ENCODE results near the gene GGT5.
A peak's percentile ranks its signal among the peaks of the same experiment; 100 is the strongest.
"Not testable (repeated sequence)": the region's sequence is repeated elsewhere in the genome, so short reads cannot be mapped to it uniquely, and the experiment has no call there.

The GGT5 gene

GRCh38 chr22:24284747-24285203, 39.9 kb upstream of the GGT5 start:
- Histone ChIP-seq H3K36me3 (ENCODE audit: control insufficient read depth in 5 of 5, insufficient read depth in 5 of 5, low read length in 5 of 5) (no peaks in the 10 kb centered on the region), H3K27ac (ENCODE audit: low read depth, low read length) (no peak overlapping the region), H3K4me1 (ENCODE audit: control insufficient read depth in 5 of 5, insufficient read depth in 5 of 5, low read length in 5 of 5) (peaks cover 3 to 40% (median 27%) of the 10 kb centered on the region in 5 donors), H3K27me3 (ENCODE audit: control insufficient read depth in 5 of 5, insufficient read depth in 4 of 5, low read length in 5 of 5) (no peaks in the 10 kb centered on the region), H3K9ac (ENCODE audit: low read length in 5 of 5) (peak overlapping the region in 1 of 5 donors; percentile 31), H3K9me3 (ENCODE audit: control insufficient read depth in 5 of 5, low read length in 5 of 5) (no peaks in the 10 kb centered on the region), H3K4me3 (ENCODE audit: low read depth in 1 of 5, low read length in 5 of 5) (no peak overlapping the region)

- peaks cover 0 to 19% (median 16%) of the 10 kb centered on the region in 5 donors for H3K4me1 ChIP-seq (ENCODE audit: control insufficient read depth in 5 of 5, insufficient read depth in 5 of 5, low read length in 5 of 5)
These were observed 37.5 kb upstream of the GGT5 start for GRCh38 chr22:24282401-24282800.

GRCh38 chr22:24280363-24280762, 35.5 kb upstream of the GGT5 start:
- H3K27ac ChIP-seq (ENCODE audit: low read depth, low read length); H3K9me3 ChIP-seq (ENCODE audit: control insufficient read depth in 5 of 5, low read length in 5 of 5); H3K4me3 ChIP-seq (ENCODE audit: low read depth in 1 of 5, low read length in 5 of 5); H3K4me1 ChIP-seq (ENCODE audit: control insufficient read depth in 5 of 5, insufficient read depth in 5 of 5, low read length in 5 of 5); H3K27me3 ChIP-seq (ENCODE audit: control insufficient read depth in 5 of 5, insufficient read depth in 4 of 5, low read length in 5 of 5); H3K9ac ChIP-seq (ENCODE audit: low read length in 5 of 5); H3K36me3 ChIP-seq (ENCODE audit: control insufficient read depth in 5 of 5, insufficient read depth in 5 of 5, low read length in 5 of 5): not testable (repeated sequence)

More at GRCh38 chr22:24282401-24282800, 37.5 kb upstream of the GGT5 start:
- H3K4me3 ChIP-seq (ENCODE audit: low read depth in 1 of 5, low read length in 5 of 5): no peak overlapping the region
- no peaks in the 10 kb centered on the region for H3K36me3 ChIP-seq (ENCODE audit: control insufficient read depth in 5 of 5, insufficient read depth in 5 of 5, low read length in 5 of 5)
- no peaks in the 10 kb centered on the region for H3K9me3 ChIP-seq (ENCODE audit: control insufficient read depth in 5 of 5, low read length in 5 of 5)
- H3K27ac ChIP-seq (ENCODE audit: low read depth, low read length): no peak overlapping the region
- no peaks in the 10 kb centered on the region for H3K27me3 ChIP-seq (ENCODE audit: control insufficient read depth in 5 of 5, insufficient read depth in 4 of 5, low read length in 5 of 5)
- H3K9ac ChIP-seq (ENCODE audit: low read length in 5 of 5): no peak overlapping the region

DNA sequence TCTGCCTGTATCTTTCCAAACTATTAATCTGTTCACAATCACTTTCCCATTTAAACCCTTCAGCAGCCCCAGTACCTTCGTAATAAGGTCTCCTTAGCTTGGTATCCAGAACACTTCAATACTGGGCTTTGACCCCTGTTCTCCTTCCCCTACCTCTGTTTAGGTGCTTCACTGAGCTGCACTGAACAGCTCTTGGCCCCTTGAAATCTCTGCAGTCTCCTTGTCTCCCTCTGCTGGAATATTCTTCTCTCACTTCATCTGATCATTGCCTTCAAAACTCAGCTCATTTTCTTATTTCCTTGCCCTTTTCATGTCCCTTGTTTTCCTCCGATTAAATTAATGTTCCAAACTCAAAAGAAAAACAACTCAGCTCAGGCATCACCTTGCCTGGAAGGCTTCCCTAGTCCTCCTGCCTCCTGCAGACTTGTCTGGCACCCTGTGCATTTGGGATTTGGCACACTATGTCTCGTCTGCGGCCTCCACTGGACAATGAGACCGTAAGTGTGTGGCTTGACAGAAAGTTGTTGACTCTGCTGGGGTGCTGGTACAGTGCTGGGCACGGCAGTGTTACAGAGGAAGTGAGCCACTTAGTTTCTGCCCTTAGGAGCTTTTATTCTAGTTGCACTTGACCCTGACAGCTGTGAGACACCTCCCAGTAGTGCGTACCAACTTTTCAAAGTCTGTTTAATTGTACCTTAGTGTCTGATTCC, 30.0 kb upstream of the GGT5 start:
- Histone ChIP-seq H3K9ac (ENCODE audit: low read length in 5 of 5) (peak overlapping the region in 1 of 5 donors; percentile 25), H3K4me1 (ENCODE audit: control insufficient read depth in 5 of 5, insufficient read depth in 5 of 5, low read length in 5 of 5) (peaks cover 0 to 35% (median 24%) of the 10 kb centered on the region in 5 donors), H3K27ac (ENCODE audit: low read depth, low read length) (peak overlapping the region; percentile 37)
- not testable (repeated sequence) for H3K4me3 ChIP-seq (ENCODE audit: low read depth in 1 of 5, low read length in 5 of 5); H3K9me3 ChIP-seq (ENCODE audit: control insufficient read depth in 5 of 5, low read length in 5 of 5); H3K27me3 ChIP-seq (ENCODE audit: control insufficient read depth in 5 of 5, insufficient read depth in 4 of 5, low read length in 5 of 5); H3K36me3 ChIP-seq (ENCODE audit: control insufficient read depth in 5 of 5, insufficient read depth in 5 of 5, low read length in 5 of 5)

DNA sequence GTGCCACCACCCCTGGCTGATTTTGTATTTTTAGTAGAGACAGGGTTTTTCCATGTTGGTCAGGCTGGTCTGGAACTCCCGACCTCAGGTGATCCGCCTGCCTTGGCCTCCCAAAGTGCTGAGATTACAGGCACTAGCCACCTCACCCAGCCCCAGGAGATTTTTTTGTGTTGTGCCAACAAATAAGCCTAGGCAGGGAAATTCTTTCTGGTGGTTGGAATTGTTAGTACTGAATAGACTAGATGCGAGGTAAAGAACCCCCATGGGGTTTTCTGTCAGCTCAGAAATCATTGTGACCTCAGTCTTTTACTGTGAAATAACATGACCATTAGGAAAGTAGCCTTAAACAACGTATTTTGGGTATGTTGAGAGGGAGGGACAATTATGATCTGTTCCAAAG, 29.0 kb upstream of the GGT5 start:
- peak overlapping the region in 1 of 5 donors; percentile 55 for H3K9ac ChIP-seq (ENCODE audit: low read length in 5 of 5)
- not testable (repeated sequence) for H3K36me3 ChIP-seq (ENCODE audit: control insufficient read depth in 5 of 5, insufficient read depth in 5 of 5, low read length in 5 of 5); H3K27me3 ChIP-seq (ENCODE audit: control insufficient read depth in 5 of 5, insufficient read depth in 4 of 5, low read length in 5 of 5); H3K4me3 ChIP-seq (ENCODE audit: low read depth in 1 of 5, low read length in 5 of 5); H3K9me3 ChIP-seq (ENCODE audit: control insufficient read depth in 5 of 5, low read length in 5 of 5)
- peaks cover 0 to 35% (median 24%) of the 10 kb centered on the region in 5 donors for H3K4me1 ChIP-seq (ENCODE audit: control insufficient read depth in 5 of 5, insufficient read depth in 5 of 5, low read length in 5 of 5)
- H3K27ac ChIP-seq (ENCODE audit: low read depth, low read length): peak overlapping the region; percentile 37

DNA sequence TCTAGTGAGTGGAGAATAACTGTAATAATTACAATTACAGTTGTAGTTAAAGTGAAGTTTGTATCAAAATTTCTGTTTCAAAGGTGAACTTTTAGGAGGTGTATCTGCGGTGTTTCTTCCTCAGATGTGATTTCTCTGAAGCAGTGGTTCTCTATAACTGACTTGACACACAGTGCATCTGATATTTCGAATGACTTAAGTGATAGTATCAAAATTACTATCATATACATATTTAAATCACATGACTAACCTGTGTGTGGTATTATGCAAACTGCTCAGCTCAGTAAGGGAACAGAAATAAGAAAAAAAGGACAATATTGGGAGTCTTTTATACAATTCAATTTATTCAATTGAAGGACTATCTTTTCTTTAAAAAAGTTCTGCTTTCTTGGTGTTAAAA, 28.1 kb upstream of the GGT5 start:
- H3K36me3 ChIP-seq (ENCODE audit: control insufficient read depth in 5 of 5, insufficient read depth in 5 of 5, low read length in 5 of 5); H3K27me3 ChIP-seq (ENCODE audit: control insufficient read depth in 5 of 5, insufficient read depth in 4 of 5, low read length in 5 of 5); H3K27ac ChIP-seq (ENCODE audit: low read depth, low read length); H3K4me3 ChIP-seq (ENCODE audit: low read depth in 1 of 5, low read length in 5 of 5); H3K9ac ChIP-seq (ENCODE audit: low read length in 5 of 5); H3K9me3 ChIP-seq (ENCODE audit: control insufficient read depth in 5 of 5, low read length in 5 of 5): not testable (repeated sequence)
- peaks cover 0 to 35% (median 24%) of the 10 kb centered on the region in 5 donors for H3K4me1 ChIP-seq (ENCODE audit: control insufficient read depth in 5 of 5, insufficient read depth in 5 of 5, low read length in 5 of 5)

DNA sequence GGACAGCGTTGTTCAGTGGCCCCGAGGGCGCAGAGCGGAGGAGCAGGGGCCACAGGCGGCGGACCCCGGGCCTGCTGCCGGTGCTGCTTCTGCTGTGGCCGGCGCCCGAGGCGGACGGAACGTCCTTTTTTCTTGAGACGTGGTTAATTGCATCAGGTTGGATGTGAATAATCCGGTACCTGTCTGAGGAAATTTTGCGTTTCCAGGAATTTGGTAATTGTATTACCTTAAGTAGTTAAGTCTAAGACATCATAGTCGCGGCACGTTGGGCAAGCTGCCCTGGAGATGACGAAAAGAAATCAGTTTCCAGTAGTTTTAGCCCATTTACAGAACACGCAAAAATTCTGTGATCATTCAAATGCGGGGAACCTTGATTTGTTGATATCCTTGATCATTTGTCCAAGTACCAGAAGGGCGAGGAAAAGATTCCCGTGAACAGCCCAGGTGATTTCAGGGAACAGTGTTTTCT, 26.5 kb upstream of the GGT5 start:
- Histone ChIP-seq H3K9ac (ENCODE audit: low read length in 5 of 5) (peak overlapping the region; percentile 66 to 99 (median 98)), H3K4me1 (ENCODE audit: control insufficient read depth in 5 of 5, insufficient read depth in 5 of 5, low read length in 5 of 5) (peaks cover 0 to 35% (median 24%) of the 10 kb centered on the region in 5 donors), H3K9me3 (ENCODE audit: control insufficient read depth in 5 of 5, low read length in 5 of 5) (no peaks in the 10 kb centered on the region)

GRCh38 chr22:24270556-24271385, 25.9 kb upstream of the GGT5 start, which contains the start of gene SPECC1L:
TSS of gene SPECC1L (plus strand) at chr22:24270831. CDS start at chr22:24302232, 31,401 bp downstream.
- Histone ChIP-seq H3K36me3 (ENCODE audit: control insufficient read depth in 5 of 5, insufficient read depth in 5 of 5, low read length in 5 of 5) (no peaks in the 10 kb centered on the region), H3K4me3 (ENCODE audit: low read depth in 1 of 5, low read length in 5 of 5) (peak within 1 kb of the TSS; percentile 81 to 98 (median 90)), H3K27me3 (ENCODE audit: control insufficient read depth in 5 of 5, insufficient read depth in 4 of 5, low read length in 5 of 5) (no peaks in the 10 kb centered on the region), H3K4me1 (ENCODE audit: control insufficient read depth in 5 of 5, insufficient read depth in 5 of 5, low read length in 5 of 5) (peaks cover 0 to 35% (median 24%) of the 10 kb centered on the region in 5 donors), H3K9me3 (ENCODE audit: control insufficient read depth in 5 of 5, low read length in 5 of 5) (no peaks in the 10 kb centered on the region), H3K9ac (ENCODE audit: low read length in 5 of 5) (peak within 1 kb of the TSS; percentile 66 to 99 (median 98)), H3K27ac (ENCODE audit: low read depth, low read length) (peak within 1 kb of the TSS; percentile 95)

More for the DNA sequence above, 26.5 kb upstream of the GGT5 start:
- Histone ChIP-seq H3K27me3 (ENCODE audit: control insufficient read depth in 5 of 5, insufficient read depth in 4 of 5, low read length in 5 of 5) (no peaks in the 10 kb centered on the region), H3K36me3 (ENCODE audit: control insufficient read depth in 5 of 5, insufficient read depth in 5 of 5, low read length in 5 of 5) (no peaks in the 10 kb centered on the region), H3K27ac (ENCODE audit: low read depth, low read length) (peak overlapping the region; percentile 95), H3K4me3 (ENCODE audit: low read depth in 1 of 5, low read length in 5 of 5) (peak overlapping the region; percentile 81 to 98 (median 90))

DNA sequence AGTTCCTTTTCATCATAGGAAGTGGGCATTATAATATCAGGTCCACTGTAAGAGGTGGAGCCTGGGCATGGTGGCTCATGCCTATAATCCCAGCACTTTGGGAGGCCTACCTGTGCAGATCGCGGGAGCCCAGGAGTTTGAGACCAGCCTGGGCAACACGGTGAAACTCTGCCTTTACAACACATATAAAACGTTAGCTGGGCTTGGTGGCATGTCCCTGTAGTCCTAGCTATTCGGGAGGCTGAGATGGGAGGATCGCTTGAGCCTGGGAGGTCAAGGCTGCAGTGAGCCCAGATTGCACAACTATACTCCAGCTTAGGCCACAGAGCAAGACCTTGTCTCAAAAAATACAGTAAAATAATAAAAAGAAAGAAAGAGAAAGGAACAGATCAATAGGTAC, 21.6 kb upstream of the GGT5 start:
- not testable (repeated sequence) for H3K27me3 ChIP-seq (ENCODE audit: control insufficient read depth in 5 of 5, insufficient read depth in 4 of 5, low read length in 5 of 5); H3K4me3 ChIP-seq (ENCODE audit: low read depth in 1 of 5, low read length in 5 of 5); H3K9me3 ChIP-seq (ENCODE audit: control insufficient read depth in 5 of 5, low read length in 5 of 5); H3K27ac ChIP-seq (ENCODE audit: low read depth, low read length); H3K9ac ChIP-seq (ENCODE audit: low read length in 5 of 5); H3K4me1 ChIP-seq (ENCODE audit: control insufficient read depth in 5 of 5, insufficient read depth in 5 of 5, low read length in 5 of 5); H3K36me3 ChIP-seq (ENCODE audit: control insufficient read depth in 5 of 5, insufficient read depth in 5 of 5, low read length in 5 of 5)

- no peaks in the 10 kb centered on the region for H3K36me3 ChIP-seq (ENCODE audit: control insufficient read depth in 5 of 5, insufficient read depth in 5 of 5, low read length in 5 of 5)
- no peak overlapping the region for H3K27ac ChIP-seq (ENCODE audit: low read depth, low read length)
- H3K4me3 ChIP-seq (ENCODE audit: low read depth in 1 of 5, low read length in 5 of 5): no peak overlapping the region
- no peaks in the 10 kb centered on the region for H3K27me3 ChIP-seq (ENCODE audit: control insufficient read depth in 5 of 5, insufficient read depth in 4 of 5, low read length in 5 of 5)
- no peak overlapping the region for H3K9ac ChIP-seq (ENCODE audit: low read length in 5 of 5)
- H3K9me3 ChIP-seq (ENCODE audit: control insufficient read depth in 5 of 5, low read length in 5 of 5): no peaks in the 10 kb centered on the region
- peaks cover 0 to 7% (median 0%) of the 10 kb centered on the region in 5 donors for H3K4me1 ChIP-seq (ENCODE audit: control insufficient read depth in 5 of 5, insufficient read depth in 5 of 5, low read length in 5 of 5)
These were observed 20.9 kb upstream of the GGT5 start for GRCh38 chr22:24265734-24266133.

All from subcutaneous abdominal adipose tissue (tissue), 5 donors.